GM18858 (cell line): ENCODE data around the gene POU6F2.

Experiments
- ATAC-seq: cut with Tn5 transposase; IDR thresholded peaks from one replicate; pipeline ENCODE4 v1.9.1; 2021; ENCODE audit not compliant: unreplicated experiment

Gene POU6F2

DNA sequence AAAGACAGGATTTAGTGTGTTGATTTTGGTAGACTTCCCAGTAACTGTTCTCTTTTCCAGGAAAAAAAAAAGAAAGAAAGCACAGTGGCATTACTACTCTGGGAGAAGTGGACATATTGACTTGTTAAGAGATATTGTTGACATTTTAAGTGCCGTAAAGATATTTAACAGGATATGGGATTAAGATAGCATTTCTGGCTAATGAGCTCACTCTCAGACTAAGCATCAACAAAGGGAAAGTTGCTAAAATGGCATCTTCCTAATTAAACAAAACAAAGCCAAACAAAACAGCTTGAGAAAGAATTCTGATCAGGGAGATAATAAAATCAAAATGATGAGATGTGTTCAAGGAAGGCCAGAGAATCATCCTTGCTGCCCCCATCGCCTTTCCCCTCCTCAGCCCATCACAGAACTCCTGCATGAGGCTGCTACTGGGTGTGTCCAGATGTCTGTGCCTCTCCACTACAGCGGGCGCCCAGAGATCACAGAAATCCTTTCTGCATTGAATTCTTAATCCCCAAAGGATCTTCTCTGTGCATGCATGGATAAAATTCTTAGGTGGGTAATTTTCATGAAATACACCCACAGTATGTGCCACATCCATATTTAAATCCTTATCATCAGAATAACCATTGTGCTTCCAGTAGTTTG is 270.5 kb downstream of the POU6F2 start:
- no peak for ATAC-seq

DNA sequence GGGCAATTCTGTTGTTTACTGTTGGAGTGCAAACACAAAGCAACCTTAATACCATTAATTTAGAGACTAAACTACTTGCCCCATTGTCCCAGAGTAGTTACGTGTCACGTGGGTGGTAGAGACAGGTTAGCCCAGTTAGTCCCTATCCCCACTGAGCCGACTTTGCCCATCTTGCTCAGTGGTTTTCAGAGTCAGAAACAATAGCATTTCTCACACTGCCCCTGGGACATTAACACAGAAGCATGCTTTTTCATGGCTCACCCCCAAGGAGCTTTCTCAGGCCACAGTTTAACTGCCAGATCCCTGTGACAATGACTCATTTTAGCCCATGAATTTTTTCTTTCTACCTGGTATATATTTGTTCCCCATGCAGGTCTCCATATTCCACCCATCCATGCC is 271.0 kb downstream of the POU6F2 start:
- no peak for ATAC-seq

DNA sequence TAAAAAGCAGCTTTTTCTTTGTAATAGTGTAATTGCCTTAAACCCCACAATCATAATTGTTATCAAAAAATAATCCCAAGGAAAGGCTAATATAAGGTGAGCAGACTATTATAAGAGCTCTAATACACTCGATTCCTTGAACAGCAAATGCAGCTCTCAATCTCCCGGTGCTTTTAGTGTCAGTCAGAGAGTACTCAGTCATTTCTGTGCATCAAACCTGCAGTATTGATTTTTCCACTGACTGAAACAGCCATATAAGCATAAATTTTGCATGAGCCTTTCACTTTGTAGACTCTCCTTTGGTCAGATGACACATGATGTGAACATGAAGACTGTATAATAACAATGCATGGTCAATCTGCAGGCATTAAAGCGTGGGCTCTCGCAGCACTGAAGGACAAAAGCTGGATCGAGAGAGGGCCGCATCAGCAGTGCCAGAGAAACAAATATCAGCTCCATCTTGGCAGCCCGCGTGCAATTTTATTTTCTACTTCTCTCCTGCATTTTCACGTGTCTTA is 272.0 kb downstream of the POU6F2 start:
- no peak for ATAC-seq

DNA sequence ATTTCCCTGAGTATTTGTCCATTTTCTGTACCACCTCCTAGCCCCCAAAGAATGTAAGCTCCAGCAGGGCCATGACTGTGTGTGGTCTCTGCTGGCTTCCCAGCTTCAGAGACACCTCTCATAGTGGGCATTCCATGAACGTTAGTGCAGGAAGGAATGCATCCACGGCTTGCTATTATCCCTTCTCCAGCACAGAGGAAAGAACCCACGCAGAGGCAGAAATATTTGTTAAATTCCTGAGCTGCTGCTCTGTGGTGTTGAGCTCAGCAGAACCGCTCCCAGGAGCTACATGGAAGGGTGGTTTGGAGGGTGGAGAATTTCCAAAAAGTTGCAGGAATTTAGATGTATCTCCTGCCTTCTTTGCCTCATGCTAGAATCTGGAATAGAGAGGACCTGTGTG is 275.2 kb downstream of the POU6F2 start:
- ATAC-seq: no peak

DNA sequence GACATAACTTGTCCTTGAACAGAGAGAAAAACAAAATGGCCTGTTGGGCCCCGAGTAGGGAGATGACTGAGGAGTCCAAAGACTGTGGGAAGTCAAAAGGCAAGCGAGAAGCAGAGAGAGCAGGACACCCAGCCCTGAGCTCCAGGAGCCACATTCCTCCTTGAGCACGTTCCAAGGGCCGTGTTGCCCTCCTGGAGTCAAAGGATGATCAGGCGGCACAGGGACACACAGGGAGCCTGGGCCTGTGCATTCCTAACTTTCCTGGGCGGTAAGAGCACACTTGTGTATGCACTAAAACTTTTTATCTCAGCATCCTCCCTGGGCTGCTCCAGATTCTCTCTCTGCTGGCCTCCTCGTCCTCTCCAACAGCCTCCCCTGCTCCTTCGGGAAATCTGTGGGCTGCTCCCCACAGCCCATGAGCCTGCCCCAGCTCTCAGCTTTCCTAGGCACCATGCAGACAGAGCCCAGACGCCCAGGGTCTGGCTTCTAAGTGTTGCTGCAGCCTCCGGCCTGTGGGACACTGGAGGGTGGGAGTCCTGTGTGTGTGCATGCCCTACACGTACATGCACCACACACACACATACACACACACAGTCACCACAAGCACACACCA is 281.8 kb downstream of the POU6F2 start:
- no peak for ATAC-seq

DNA sequence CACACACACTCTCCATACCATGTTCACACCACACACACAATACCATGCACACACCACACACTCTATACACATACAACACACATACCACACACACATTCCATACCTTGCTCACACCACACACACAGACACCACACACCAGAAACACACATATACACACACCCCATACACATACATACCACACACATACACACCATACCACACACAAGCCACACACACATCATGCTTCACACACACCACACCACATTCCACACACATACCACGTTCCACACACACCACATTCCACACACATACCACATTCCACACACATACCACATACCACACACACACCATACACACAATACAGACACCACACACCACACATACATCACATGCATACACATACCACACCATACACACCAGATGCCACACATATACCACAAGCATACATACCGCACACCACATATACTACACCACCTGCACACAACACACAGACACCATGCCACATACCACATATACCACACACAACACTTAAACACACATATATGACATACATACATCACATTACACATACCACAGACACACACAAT is 282.7 kb downstream of the POU6F2 start:
- no peak for ATAC-seq

DNA sequence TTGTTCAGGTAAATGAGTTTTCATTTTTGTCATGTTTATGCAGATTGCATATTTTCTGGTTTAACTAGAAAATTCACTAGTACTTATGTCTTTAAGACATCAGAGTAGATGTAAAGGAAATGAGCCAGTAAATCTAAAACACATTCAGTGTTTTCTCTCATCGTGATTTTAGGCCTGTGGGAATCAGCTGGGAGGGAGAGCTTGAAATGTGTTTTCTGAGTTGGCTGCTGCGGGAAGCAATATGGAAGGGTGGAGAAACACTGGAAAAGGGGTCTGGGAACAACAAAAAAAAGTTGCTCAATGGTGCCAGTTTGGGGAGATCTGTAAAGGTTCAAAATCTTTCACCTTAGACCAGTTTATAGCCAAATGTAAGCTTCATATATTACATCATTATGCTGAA is 284.1 kb downstream of the POU6F2 start:
- ATAC-seq: no peak

DNA sequence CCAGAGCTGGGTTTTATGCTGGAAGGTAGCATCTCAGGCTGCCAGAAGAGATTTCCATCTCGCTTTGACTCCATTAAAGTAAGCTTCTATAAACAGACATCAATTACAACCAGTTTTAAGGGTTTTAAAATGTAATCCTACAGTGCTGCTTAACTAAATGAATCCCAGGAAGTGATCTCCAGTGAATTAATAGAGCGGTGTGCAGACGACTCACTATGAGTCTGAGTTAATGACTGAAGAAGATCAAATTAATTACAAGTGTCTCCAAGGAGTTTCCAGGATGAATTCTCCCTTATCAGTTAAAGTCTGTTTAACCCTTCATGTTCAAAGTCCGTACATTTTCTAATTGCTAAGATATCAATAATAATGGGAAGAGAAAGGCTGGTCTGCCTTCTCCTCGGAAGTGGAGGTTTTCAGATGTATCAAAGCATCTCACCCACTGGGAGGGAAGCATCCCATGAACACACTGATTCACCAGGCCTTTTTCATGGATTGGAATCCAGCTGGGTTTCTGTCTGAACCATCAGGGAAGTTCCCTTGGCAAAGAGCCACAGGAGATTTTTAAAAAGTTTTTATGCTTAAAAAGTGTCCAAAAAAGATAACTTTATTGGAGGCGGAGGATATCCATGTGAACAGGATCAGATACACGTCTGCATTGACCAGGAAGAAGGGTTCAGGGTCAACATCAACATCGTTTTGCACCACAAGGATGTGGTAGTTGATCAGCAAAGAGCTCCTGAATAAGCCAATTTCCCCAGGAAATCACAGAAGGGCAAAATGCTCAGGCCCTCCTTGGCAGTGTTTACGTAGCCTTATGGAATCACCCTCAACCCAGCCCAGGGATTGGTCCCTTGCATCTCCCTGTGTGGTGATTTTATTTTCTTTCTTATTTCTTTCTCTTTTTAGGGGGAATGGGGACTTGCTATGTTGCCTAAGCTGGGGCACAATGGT is 288.2 kb downstream of the POU6F2 start:
- ATAC-seq: no peak

DNA sequence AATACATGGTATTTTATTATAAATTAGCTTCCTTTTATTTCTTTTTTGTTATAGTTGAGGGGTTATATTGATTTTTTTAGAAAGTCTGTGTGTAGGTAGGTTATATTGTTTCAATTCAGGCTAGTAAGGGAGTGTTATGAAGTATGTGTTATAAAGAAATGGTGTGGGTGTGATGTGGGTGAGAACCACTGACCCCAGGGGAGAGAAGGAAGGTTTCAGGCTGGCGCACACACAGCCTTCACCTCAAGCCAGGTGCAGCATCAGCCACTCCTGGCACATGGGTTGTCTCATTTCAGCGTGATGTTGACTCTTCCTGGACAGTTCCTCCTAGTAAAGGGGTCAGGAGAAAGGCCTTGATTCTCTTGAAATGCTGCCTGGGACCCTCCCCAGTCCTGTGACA is 291.3 kb downstream of the POU6F2 start:
- ATAC-seq: no peak

DNA sequence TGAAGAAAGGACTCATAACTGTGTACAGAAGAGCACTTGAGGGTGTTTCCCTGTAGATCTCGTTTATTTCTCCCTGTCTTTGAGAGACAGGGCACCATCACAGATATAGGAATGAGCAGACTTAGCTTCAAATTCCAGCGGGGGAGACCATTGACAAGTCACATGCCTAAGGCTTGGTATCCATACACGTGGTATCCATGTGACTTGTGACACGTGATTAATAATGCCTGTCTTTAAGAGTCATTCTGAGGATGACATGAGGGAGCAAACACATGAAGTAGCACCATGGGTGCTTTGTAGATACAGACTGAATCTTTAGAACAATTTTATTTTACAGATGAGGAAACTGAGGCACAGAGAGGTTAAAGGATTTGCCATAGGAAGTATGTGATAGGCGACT is 292.3 kb downstream of the POU6F2 start:
- no peak for ATAC-seq

DNA sequence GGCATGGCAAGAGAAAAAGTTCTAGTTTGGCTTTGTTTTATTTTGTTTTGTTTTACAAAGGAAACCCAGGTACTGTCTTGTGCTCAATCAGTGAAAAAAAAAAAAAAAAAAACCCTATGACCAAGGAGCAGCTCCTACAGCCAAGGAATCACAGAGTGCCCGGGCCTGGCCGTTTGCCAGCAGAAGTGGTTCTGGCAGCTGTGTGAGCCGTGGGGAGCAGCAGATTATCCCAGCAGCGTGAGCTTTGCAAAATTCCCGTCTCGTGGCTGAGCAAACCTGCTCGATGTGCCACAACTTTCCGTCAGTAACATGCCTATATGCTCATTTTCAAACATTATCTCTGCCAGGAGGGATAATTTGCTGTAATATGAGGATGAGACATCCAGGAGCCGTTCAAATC is 293.7 kb downstream of the POU6F2 start:
- ATAC-seq: no peak

DNA sequence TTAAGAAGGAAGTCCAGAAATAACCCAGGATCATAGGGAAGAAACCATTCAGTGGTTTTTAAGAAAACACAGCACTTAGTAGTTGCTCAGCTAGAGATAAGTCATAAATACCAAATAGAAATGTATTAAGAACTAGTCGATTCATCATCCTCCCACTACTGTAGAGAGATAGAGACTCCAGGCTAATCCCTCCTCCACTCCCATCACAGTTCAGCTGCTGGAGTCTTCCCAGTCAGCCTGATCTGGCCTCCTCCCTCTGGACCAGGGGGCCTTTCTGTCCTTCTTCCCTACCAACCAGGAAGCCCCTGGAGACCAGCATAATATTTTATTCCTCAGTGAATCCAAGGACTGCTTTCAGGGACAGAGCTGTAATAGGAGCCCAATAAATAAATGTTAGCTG is 294.4 kb downstream of the POU6F2 start:
- ATAC-seq: no peak

DNA sequence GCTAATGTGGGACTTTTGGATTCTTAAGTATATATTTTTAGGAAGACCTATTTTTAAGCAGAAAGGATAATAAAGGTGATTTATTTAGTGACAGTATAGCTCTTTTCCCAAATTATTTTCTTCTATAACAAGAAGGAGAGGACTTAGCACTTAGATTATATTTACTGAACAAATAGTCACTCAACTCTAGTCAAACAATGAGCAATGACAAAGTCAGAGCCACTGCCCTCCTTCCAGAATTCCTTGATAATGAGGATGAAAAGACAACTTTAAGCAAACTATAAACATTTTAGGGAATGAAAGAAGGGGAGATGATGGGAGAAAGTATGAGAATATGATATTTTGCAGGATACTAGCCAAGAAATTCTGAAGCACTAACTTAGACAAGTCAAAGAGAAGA is 295.0 kb downstream of the POU6F2 start:
- ATAC-seq: no peak

DNA sequence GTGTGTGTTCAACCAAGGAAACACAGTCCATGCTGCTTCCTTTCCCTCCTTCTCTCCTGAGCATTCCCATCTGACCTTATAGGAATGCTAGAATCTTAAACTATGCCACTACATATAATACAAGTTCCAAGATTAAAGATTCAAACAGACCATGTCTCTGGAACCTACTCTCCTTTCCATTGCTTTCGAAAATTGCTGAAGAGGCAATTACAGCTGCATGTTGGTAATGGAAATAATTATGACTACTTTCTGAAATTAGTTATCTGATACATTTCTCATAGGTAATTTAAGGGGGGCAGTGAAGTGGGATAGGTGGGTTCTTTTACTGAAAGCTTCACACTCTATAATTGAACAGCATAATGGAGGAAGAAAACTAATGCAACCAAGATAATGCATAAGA is 302.6 kb downstream of the POU6F2 start:
- no peak for ATAC-seq

DNA sequence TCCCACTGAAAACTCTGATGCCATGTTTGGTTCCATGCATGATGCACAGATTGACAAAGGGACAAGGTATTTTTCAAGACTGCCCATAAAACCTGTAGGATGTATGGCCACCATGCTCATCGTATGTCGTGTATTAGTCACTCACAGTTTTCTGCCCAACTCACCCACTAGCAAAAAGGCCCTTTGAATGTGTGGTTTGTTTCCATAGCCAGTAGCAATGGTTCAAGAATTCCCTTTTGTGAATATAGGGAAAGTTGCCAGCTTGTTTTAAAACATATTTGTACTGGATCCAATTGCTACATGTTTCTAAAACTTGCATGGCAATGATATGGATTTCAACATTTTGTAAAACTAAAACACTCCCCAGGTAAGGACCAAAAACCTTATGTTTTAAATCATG is 307.5 kb downstream of the POU6F2 start:
- no peak for ATAC-seq

DNA sequence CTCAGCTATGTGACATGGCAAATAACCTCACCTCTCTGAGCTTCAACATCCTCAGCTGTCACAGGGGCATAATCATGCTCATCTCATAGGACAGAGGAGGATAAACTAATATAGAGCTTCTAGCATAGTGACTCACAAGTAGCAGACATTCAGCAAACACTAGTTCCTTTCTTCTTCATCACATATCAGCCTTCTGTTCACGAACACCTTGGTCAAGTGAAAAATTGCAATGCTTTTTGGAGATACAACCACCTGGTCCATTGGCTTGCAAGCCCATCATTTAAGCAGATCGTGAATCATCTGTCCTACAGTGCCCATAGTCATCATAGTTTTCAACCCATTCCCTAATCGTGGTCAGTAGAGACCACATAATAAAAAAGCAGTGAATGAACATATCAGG is 310.6 kb downstream of the POU6F2 start:
- ATAC-seq: no peak

DNA sequence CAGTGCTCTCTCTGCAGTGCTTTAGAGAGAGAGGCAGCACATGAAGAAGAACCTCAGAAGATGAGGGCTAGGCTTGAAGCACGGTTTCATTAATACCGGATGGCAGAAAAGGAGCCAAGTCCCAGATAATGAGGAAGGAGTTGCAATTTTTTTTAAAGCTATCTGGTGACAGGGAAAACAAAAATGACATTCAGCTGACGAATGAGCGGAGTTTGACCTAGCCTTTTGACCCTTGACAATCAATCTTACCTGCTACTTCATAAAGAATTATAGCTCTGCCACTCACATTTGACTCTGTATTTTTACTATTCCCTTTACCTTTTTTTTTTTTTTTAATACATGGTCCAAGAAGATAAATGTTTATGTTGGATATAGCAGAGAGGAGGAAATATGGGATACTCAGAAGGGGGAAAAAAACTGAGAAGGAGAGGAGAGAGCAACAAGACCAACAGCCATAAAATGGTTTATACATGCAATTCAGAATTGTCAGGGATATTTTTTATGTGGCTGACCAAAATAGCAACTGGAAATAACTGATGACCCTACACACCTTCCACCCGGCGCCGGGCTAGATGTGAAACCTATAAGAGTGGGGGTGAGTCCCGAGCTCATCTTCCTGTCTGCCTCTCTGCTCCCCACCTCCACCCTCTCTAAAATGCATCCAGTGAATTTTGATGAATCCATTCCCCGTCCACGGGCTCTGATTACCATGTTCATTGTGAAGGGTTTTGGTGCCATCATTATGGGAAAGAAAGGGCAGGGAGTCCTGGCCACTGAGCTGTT is 314.1 kb downstream of the POU6F2 start:
- ATAC-seq: no peak

DNA sequence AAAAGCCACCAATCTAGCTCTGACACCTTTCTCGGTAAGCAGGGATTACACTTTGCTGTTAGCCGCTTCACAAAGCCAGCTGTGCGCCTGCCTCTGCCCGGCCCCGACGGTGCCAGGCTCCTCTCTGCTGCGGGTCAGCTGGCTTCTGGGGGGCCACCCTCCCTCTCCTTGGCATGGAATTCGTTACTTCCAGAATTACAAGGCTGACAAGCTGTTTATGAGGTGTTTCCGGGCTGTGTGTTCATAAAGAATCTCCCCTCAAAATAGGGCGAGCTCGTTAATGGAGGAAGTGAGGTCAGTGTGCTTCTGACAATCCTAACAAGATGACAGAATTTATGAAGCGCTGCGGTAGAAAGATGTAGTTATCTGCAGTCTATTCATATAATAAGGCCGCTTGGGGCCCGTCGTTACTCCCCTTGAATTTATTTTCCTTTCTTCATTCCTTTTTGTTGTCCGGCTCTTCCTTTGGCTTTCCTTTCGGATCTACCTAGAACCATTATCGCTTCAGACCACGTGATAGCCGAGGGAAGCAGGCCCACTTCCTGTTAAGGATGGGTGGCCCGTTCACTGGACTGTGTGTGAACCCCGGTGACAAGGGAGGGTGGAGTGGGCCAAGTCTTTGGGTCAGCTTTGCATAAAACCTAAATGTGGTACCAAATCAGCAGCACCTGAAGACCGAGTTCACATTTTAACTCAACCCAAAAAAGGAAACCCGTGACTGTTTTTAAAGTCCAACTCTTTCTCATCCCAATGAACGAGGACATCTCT is 315.5 kb downstream of the POU6F2 start:
- ATAC-seq: no peak

DNA sequence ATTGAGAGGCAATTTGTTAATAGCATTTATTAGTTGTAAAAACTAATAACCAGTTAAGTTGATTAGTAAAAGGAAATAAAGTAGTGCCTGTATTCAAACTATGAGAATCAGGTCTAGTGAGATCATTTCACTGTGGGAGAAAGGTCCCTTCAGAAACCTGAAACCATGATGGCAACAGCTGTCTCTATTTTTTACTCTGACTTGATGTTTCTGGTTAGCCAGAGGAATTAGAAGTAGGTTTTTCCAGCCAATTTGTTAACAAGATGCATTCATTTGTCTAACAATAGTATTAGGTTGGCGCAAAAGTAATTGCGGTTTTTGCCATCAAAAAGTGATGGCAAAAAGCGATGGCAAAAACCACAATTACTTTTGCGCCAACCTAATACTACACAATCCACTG is 316.3 kb downstream of the POU6F2 start:
- no peak for ATAC-seq

DNA sequence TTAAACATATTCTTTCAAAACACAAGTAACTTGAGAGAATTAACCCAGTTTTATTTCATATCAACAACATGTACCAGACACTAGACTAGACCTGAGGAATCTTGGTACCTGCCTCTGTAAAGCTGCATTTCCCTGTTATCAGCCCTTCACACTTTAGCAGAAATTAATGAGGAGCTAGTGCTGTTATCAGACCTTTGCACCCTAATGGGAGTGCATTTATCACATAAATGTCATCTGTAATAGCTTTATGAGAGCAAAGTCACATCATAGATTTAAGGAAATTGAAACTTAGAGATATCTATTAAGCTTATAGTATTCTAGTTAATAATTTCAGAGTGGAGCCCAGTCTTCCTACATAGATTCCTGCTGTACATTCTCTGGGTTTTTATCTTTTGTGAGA is 318.1 kb downstream of the POU6F2 start:
- no peak for ATAC-seq
